HG03565 (cell line): Measurements from ENCODE around the gene INPP5D.
"Not testable (repeated sequence)": the region's sequence is repeated elsewhere in the genome, so short reads cannot be mapped to it uniquely, and the experiment has no call there.

Source experiments
- ATAC-seq: cut with Tn5 transposase; IDR thresholded peaks from one replicate; pipeline ENCODE4 v1.9.1; 2021; ENCODE audit warnings: mild to moderate bottlenecking, moderate library complexity; ENCODE audit not compliant: unreplicated experiment

INPP5D gene

GRCh38 chr2:233051241-233052149 is 8.6 kb upstream of the INPP5D start:
- no peak for ATAC-seq

GRCh38 chr2:233052517-233052916 is 7.6 kb upstream of the INPP5D start:
- ATAC-seq = not testable (repeated sequence)

DNA sequence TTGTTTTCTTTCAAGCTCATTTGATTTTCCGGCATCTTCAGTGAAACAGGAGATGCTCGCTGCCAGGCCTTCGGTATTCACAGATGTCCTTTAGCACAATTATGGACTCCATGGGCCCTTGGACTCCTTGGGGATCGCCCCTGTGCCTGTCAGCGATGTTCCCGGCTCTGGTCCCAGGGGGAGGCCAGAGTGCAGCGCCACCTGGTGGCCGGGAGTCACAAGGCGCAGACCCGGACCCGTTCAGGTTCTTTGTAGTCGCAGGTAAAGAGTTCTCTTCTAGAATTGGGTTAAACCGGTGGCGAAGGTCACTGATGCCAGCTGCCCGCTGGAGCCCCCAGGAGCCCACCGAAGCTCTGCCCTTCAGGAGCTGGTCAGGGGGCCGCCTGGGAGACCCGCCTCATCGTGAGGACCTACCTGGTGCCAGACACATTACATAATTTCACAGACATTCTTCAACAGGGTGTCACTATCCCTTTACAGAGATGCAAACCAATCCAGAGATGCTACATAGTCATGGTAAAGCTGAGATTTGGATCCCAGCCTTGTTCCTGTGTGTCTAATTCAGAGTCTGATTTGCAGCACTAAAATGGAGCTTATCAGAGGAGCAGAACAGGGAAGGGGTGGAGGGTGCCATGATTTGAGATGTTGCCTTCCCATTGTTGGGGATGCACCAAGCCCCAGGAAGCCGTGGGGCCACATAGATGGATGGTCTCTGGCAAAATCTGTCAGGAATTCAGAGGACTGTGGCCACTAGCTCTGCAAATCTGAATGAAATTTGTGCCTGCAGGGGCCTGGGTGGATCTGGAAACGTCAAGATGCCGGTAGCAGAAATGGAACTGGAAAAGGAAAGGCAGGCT is 6.0 kb upstream of the INPP5D start:
- ATAC-seq = no peak

DNA sequence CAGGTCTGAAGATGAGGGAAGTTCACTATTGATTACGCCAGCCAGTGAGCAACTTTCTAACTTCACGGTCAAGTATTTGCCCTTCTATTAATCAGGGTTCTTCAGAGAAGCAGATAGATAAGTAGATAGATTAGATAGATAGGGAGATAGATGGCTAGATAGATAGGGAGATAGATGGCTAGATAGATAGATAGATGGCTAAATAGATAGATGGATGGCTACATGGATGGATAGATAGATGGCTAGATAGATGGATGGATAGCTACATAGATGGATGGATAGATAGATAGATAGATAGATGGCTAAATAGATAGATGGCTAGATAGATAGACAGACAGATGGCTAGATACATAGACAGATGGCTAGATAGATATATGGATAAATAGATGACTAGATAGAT is 4.8 kb upstream of the INPP5D start:
- ATAC-seq = no peak

GRCh38 chr2:233056961-233057605 is 3.1 kb upstream of the INPP5D start:
- ATAC-seq = no peak

DNA sequence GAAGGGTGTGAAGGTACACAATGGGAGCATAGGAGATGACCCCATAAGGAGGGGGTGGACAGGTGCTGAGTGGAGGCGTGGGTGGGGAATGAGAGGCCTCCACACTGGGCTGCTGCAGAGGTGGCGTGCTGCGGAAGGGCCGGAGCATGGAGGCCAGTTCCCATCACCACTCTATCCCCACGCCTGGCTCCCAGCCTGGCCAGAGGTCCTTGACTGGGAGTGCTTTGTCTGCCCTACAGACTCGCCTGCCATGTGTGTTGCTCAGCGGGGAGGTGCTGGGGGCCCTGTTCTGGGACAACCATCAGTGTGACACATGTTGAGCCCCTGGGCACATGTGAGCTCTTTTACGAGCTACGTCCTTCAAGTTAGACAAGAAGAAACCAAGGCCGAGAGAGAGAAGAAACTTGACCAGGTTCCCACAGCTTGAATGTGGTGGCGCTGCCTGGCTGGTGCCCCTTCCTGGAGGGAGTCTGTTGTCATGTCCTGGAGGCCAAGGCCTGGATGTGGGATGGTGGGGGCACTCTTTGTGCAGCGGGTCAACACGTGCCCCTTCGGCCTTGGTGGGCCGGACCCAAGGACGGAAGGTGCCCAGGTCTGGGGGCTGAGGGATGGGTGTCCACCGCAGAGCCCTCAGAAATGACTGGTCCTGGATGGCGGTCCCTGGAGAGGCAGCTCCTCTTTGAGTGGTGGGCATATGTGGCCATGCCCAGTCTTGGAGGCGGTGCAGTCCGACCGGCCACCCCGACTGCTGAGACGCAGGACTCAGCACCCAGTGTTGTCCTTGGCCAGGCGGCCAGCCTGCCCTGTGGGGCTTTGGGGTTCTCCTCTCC is 1.2 kb upstream of the INPP5D start:
- no peak for ATAC-seq

DNA sequence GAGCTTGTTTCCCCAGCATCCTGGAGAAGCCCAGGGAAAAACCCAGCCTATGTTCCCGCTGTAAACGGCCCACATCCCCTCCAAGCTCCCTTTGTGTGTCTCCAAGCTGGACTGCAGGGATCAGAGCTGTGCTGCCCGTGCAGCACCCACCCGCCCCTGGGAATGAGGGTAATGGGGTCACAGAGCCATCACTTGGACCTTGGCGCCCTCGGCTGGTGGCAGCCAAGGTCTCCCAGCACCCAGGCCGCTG is 670 bp upstream of the INPP5D start:
- no peak for ATAC-seq

DNA sequence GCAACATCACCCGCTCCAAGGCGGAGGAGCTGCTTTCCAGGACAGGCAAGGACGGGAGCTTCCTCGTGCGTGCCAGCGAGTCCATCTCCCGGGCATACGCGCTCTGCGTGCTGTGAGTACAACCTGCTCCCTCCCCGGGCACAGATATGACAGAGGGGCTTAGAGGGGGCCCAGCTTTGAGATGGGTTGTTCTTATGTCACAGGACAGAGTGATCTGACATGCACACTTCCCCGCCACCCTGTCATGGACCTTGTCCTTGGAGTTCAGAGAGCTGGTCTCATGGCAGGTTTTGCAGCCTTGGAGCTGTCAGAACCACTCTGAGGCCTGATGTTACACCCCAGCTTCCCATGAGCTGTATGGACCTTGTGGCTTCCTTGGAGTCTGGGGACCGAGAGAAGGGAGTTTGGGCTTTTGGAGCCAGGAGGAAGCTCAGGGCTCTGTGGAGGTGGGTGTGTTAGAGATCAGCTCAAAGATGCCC is 398 bp downstream of the INPP5D start:
- no peak for ATAC-seq

- ATAC-seq = peak; percentile 7
These were observed 943 bp downstream of the INPP5D start for GRCh38 chr2:233060980-233061590.

GRCh38 chr2:233061591-233062450 is 1.7 kb downstream of the INPP5D start:
- peak; percentile 22 for ATAC-seq

GRCh38 chr2:233062451-233062850 is 2.3 kb downstream of the INPP5D start:
- no peak for ATAC-seq

DNA sequence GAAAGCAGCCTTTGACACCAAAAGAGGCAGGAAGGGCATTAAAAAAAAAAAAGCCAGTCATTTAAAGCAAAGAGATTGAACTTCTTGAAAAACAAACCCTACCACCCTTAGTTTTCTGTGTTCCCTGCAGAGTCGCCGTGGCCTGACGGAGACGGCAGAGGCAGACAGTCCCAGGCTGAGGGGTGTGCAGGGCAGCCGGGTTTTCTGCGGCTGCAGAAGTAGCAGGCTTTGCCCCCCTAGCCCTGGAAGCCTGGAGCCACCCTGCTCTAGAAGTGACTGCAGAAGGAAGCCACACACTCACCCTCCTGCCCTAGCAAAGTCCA is 2.8 kb downstream of the INPP5D start:
- no peak for ATAC-seq

DNA sequence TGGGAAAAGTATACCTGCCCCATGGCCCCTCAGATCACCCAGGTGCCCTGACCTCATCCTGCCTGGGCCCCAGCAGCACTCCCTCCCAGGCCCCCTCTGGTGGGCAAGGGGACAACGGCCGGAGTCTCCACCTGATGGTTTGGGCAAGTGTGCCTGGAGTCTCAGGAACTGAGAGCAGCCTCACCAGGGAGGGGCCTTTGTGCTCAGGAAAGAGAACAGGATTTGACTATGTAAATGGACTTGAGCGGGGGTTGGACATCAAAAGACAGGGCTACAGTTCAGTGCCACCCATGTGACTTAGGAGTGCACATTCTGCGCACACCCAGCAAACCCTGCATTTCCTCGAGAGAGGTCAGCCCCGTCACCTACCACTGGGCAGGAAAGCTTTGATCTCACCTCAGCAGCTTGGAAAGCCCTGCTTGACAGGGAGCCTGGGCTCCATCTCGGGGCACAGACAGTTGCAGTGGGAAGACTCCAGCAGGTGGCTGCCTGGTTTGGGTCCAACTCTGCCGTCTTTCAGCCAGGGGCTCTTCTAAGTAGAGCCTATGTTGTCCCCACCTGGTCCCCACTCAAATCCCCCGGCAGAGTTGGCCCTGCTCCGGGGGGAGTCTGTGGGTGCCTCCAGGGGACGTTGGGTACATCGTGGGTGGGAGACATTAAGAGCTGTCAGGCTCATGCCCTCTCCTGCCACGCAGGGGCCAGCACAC is 3.3 kb downstream of the INPP5D start:
- ATAC-seq = peak; percentile 30

GRCh38 chr2:233063976-233064411 is 3.9 kb downstream of the INPP5D start:
- ATAC-seq = no peak

GRCh38 chr2:233064530-233065199 is 4.5 kb downstream of the INPP5D start:
- ATAC-seq = no peak

- ATAC-seq = not testable (repeated sequence)
These were observed 5.1 kb downstream of the INPP5D start for GRCh38 chr2:233065200-233065589.

GRCh38 chr2:233065954-233066470 is 5.9 kb downstream of the INPP5D start:
- ATAC-seq = no peak
